ENCODE data around the gene AKIP1.
"Not testable (repeated sequence)": the region's sequence is repeated elsewhere in the genome, so short reads cannot be mapped to it uniquely, and the experiment has no call there.

AKIP1 gene

GRCh38 chr11:8871171-8871775 lies 39.7 kb upstream of the AKIP1 start:
- no peak for DNase-seq (ENCODE audit: low read depth in 1 of 2, low spot score in 1 of 2)
- H3K27me3 ChIP-seq (ENCODE audit: insufficient read depth, poor library complexity, severe bottlenecking): peaks cover 8% of the 10 kb centered on the region

GRCh38 chr11:8871962-8872361 lies 39.0 kb upstream of the AKIP1 start:
- TF ChIP-seq CTCF (IDR thresholded peaks at IDR 0.05; ENCODE audit: insufficient read depth, low read length): no peak
- no peak for TF ChIP-seq POLR2AphosphoS5 (IDR thresholded peaks at IDR 0.05; ENCODE audit: low read depth)
- TF ChIP-seq GABPA (IDR thresholded peaks at IDR 0.05; ENCODE audit: low read depth): no peak
- no peak for TF ChIP-seq SPI1 (IDR thresholded peaks at IDR 0.05; ENCODE audit: borderline replicate concordance, low read depth)
- TF ChIP-seq REST (IDR thresholded peaks at IDR 0.05; ENCODE audit: insufficient replicate concordance, low read depth): no peak
- DNase-seq (ENCODE audit: low read depth in 1 of 2, low spot score in 1 of 2): no peak
- H3K27ac ChIP-seq (replicated peaks): no peak overlapping the region
- peaks cover 8% of the 10 kb centered on the region for H3K27me3 ChIP-seq (ENCODE audit: insufficient read depth, poor library complexity, severe bottlenecking)
- H3K4me3 ChIP-seq (replicated peaks; ENCODE audit: insufficient read depth, low read length): no peak overlapping the region

More at GRCh38 chr11:8871171-8871775, 39.7 kb upstream of the AKIP1 start:
- peak overlapping the region; percentile 64 for H3K4me3 ChIP-seq (replicated peaks; ENCODE audit: insufficient read depth, low read length)
- H3K27ac ChIP-seq (replicated peaks): no peak overlapping the region
- no peak for TF ChIP-seq REST (IDR thresholded peaks at IDR 0.05; ENCODE audit: insufficient replicate concordance, low read depth)
- no peak for TF ChIP-seq SPI1 (IDR thresholded peaks at IDR 0.05; ENCODE audit: borderline replicate concordance, low read depth)
- TF ChIP-seq CTCF (IDR thresholded peaks at IDR 0.05; ENCODE audit: insufficient read depth, low read length): no peak
- TF ChIP-seq GABPA (IDR thresholded peaks at IDR 0.05; ENCODE audit: low read depth): no peak
- no peak for TF ChIP-seq POLR2AphosphoS5 (IDR thresholded peaks at IDR 0.05; ENCODE audit: low read depth)

- DNase-seq (ENCODE audit: low read depth in 1 of 2, low spot score in 1 of 2): peak in 1 of 2 experiments; percentile 5
- H3K27me3 ChIP-seq (ENCODE audit: insufficient read depth, poor library complexity, severe bottlenecking): peaks cover 8% of the 10 kb centered on the region
- TF ChIP-seq SPI1 (IDR thresholded peaks at IDR 0.05; ENCODE audit: borderline replicate concordance, low read depth) (peak; percentile 69), GABPA (IDR thresholded peaks at IDR 0.05; ENCODE audit: low read depth) (no peak)
- no peak overlapping the region for H3K4me3 ChIP-seq (replicated peaks; ENCODE audit: insufficient read depth, low read length)
- H3K27ac ChIP-seq (replicated peaks): no peak overlapping the region
These were observed 37.1 kb upstream of the AKIP1 start for GRCh38 chr11:8873741-8874405.

- H3K27me3 ChIP-seq (ENCODE audit: insufficient read depth, poor library complexity, severe bottlenecking): no peaks in the 10 kb centered on the region
- TF ChIP-seq CTCF (IDR thresholded peaks at IDR 0.05; ENCODE audit: insufficient read depth, low read length) (no peak), GABPA (IDR thresholded peaks at IDR 0.05; ENCODE audit: low read depth) (no peak), SPI1 (IDR thresholded peaks at IDR 0.05; ENCODE audit: borderline replicate concordance, low read depth) (no peak), REST (IDR thresholded peaks at IDR 0.05; ENCODE audit: insufficient replicate concordance, low read depth) (no peak), POLR2AphosphoS5 (IDR thresholded peaks at IDR 0.05; ENCODE audit: low read depth) (no peak)
These were observed 32.2 kb upstream of the AKIP1 start for GRCh38 chr11:8878771-8879170.

GRCh38 chr11:8881585-8881984 lies 29.4 kb upstream of the AKIP1 start:
- DNase-seq (ENCODE audit: low read depth in 1 of 2, low spot score in 1 of 2); H3K27ac ChIP-seq (replicated peaks); H3K27me3 ChIP-seq (ENCODE audit: insufficient read depth, poor library complexity, severe bottlenecking); H3K4me3 ChIP-seq (replicated peaks; ENCODE audit: insufficient read depth, low read length): not testable (repeated sequence)

More at GRCh38 chr11:8878771-8879170, 32.2 kb upstream of the AKIP1 start:
- DNase-seq (ENCODE audit: low read depth in 1 of 2, low spot score in 1 of 2): no peak
- no peak overlapping the region for H3K27ac ChIP-seq (replicated peaks)
- H3K4me3 ChIP-seq (replicated peaks; ENCODE audit: insufficient read depth, low read length): no peak overlapping the region

Measured in HL-60 (cell line).